HepG2 (cell line): ENCODE results near the gene TBC1D20. TPM values are rescaled to one million over a fixed set of nuclear protein-coding genes. Genes with fewer than 3 reads are reported as not detected.

Experiments
- ATAC-seq: fragments of 200-7000 bp; cut with Tn5 transposase; 3 replicates; pipeline ENCODE4 v1.9.1; 2020; ENCODE audit warnings: mild to moderate bottlenecking, moderate library complexity
- BruUV-seq: library from RNA; stranded (reverse); fragments of 400-500 nt; replicated peaks from 2 replicates; lab custom pipeline; 2021; lab: Mats Ljungman, UMichigan
- CTCF ChIA-PET: fragments of 300-600 bp; formaldehyde crosslinking; extraction: SDS; loops from one replicate; lab custom pipeline; 2021; ENCODE audit warnings: low total read pairs, inconsistent platforms, low intra/inter-chr PET ratio; lab: Yijun Ruan, JAX
- POLR2A ChIA-PET: fragments of 350-600 bp; sonication (Branson Sonifier 250); formaldehyde crosslinking; loops from one replicate; lab custom pipeline; 2020; ENCODE audit warnings: antibody characterized with exemption, inconsistent platforms; lab: Yijun Ruan, JAX
- DNase-seq: peaks from one replicate; pipeline ENCODE4 v3.0.0-alpha.2; 2015; ENCODE audit warnings: low spot score
- FAIRE-seq: peaks from 3 replicates; lab custom pipeline; 2011; peaks lifted over from hg19 to GRCh38; lab: Jason Lieb, UNC
- H2AFZ ChIP-seq: one replicate; pipeline ENCODE4 v1.6.1; 2011; ENCODE audit warnings: low read length, inconsistent platforms
- H3K27ac ChIP-seq: fragments of 300-600 bp; 3 replicates; pipeline ENCODE4 v1.8.0; 2011; ENCODE audit warnings: mixed run types, mild to moderate bottlenecking, mixed read lengths, low read length, inconsistent platforms; ENCODE audit not compliant: insufficient read depth; ENCODE audit errors: extremely low read length
- H3K27me3 ChIP-seq, 2 experiments: fragments of 200-600 bp in 1 of 2; 2 replicates in 1 of 2; 3 replicates in 1 of 2; pipeline versions ENCODE4 v1.6.0 to v1.8.0; 2011; ENCODE audit warnings: low read length in 2 of 2, mild to moderate bottlenecking in 2 of 2, moderate library complexity in 2 of 2, inconsistent platforms in 1 of 2; ENCODE audit not compliant: insufficient read depth in 2 of 2, control insufficient read depth in 1 of 2
- H3K36me3 ChIP-seq, 2 experiments: fragments of 200-600 bp in 1 of 2; replicated peaks in 1 of 2; 2 replicates in 1 of 2; 3 replicates in 1 of 2; pipeline versions ENCODE4 v1.5.1 to v1.8.0; 2011; ENCODE audit warnings: low read length in 2 of 2, inconsistent platforms in 1 of 2; ENCODE audit not compliant: insufficient read depth in 2 of 2, control insufficient read depth in 1 of 2
- H3K4me1 ChIP-seq: 2 replicates; pipeline ENCODE4 v1.5.1; 2012; ENCODE audit warnings: low read length, inconsistent platforms; ENCODE audit not compliant: insufficient read depth
- H3K4me2 ChIP-seq: 2 replicates; pipeline ENCODE4 v1.6.0; 2011; ENCODE audit warnings: low read depth, low read length, inconsistent platforms
- H3K4me3 ChIP-seq, 3 experiments: fragments of 200-600 bp in 1 of 3; sonication (generic), shearing (Covaris generic) in 1 of 3; replicated peaks in 1 of 3; 2 replicates each; pipeline ENCODE4 v1.5.1; 2011 to 2016; ENCODE audit warnings: low read length in 3 of 3, inconsistent platforms in 2 of 3, low read depth in 2 of 3, mild to moderate bottlenecking in 2 of 3, control low read depth in 1 of 3, mixed read lengths in 1 of 3; ENCODE audit not compliant: insufficient read depth in 1 of 3
- H3K79me2 ChIP-seq: one replicate; pipeline ENCODE4 v1.6.1; 2011; ENCODE audit warnings: low read length, inconsistent platforms; ENCODE audit not compliant: insufficient read depth
- H3K9ac ChIP-seq: 2 replicates; pipeline ENCODE4 v1.6.0; 2011; ENCODE audit warnings: mild to moderate bottlenecking, low read depth, low read length, inconsistent platforms; ENCODE audit not compliant: insufficient read depth
- H3K9me3 ChIP-seq: 2 replicates; pipeline ENCODE4 v1.5.1; 2012; ENCODE audit warnings: mild to moderate bottlenecking, low read length
- H4K20me1 ChIP-seq: 2 replicates; pipeline ENCODE4 v1.6.0; 2011; ENCODE audit warnings: inconsistent platforms, mild to moderate bottlenecking, low read length, moderate library complexity; ENCODE audit not compliant: insufficient read depth
- ARID2 ChIP-seq: sonication (generic); formaldehyde crosslinking; IDR thresholded peaks from 2 replicates; pipeline ENCODE4 v1.8.1; 2022; ENCODE audit warnings: mild to moderate bottlenecking, missing genetic modification reagents, borderline replicate concordance
- ARNT2 ChIP-seq: sonication (generic); formaldehyde crosslinking; IDR thresholded peaks from 2 replicates; pipeline ENCODE4 v1.8.0; 2022; ENCODE audit warnings: mild to moderate bottlenecking, low read depth, missing genetic modification reagents, moderate library complexity
- KMT2B ChIP-seq: IDR thresholded peaks from 2 replicates; pipeline ENCODE4 v1.6.1; 2016; ENCODE audit warnings: missing genetic modification reagents, missing compliant biosample characterization
- SAP130 ChIP-seq: IDR thresholded peaks from 2 replicates; pipeline ENCODE4 v1.6.1; 2016; ENCODE audit warnings: low read depth
- SKI ChIP-seq: fragments of 450-650 bp; IDR thresholded peaks from one replicate; pipeline ENCODE4 v1.6.1; 2018; ENCODE audit warnings: mild to moderate bottlenecking; ENCODE audit not compliant: partially characterized antibody
- TARDBP ChIP-seq: sonication (generic); formaldehyde crosslinking; IDR thresholded peaks from 2 replicates; pipeline ENCODE4 v1.8.0; 2022; ENCODE audit warnings: mild to moderate bottlenecking, missing genetic modification reagents
- ZNF263 ChIP-seq: sonication (generic); formaldehyde crosslinking; IDR thresholded peaks from 2 replicates; pipeline ENCODE4 v1.4.0; 2020; ENCODE audit warnings: missing genetic modification reagents
- ZNF362 ChIP-seq: sonication (generic); formaldehyde crosslinking; IDR thresholded peaks from 2 replicates; pipeline ENCODE4 v1.4.0; 2020; ENCODE audit warnings: missing genetic modification reagents, mild to moderate bottlenecking, borderline replicate concordance
- WGBS: methylation state at CpG from one replicate; pipeline ENCODE4 v1.1.6; 2017; ENCODE audit warnings: low lambda C conversion rate; 5-methylcytosine and 5-hydroxymethylcytosine counted together
- in situ Hi-C: cut with HindIII; loops from 2 replicates; pipeline ENCODE4 v1.10.0; 2017; ENCODE audit warnings: low pct_unique_long_range_greater_than_20kb; ENCODE audit not compliant: extremely low pct_ligation_motif_present
- intact Hi-C: fragments of 100-400 bp; cut with micrococcal nuclease; formaldehyde crosslinking; loops from one replicate; pipeline ENCODE4 v1.10.0; 2022; ENCODE audit not compliant: unreplicated experiment
- polyA plus RNA-seq, 8 experiments: library from polyadenylated mRNA; depleted of rRNA in 3 of 8; stranded (reverse) in 7 of 8; unstranded in 1 of 8; fragments of >200 nt; fragmentation: Illumina TruSeq in 4 of 8; extraction: Trizol in 4 of 8; gene quantifications; 2 replicates each; pipeline versions ENCODE4 v1.2.1 to v1.2.3, GENCODE V29; 2011 to 2016; ENCODE audit warnings: low read depth in 4 of 8, missing spikeins in 1 of 8, mixed read lengths in 1 of 8; ENCODE audit not compliant: insufficient read depth in 1 of 8
- total RNA-seq, 5 experiments: library from RNA; depleted of rRNA; stranded (reverse); fragments of >200 nt; fragmentation: Illumina TruSeq; extraction: Trizol; gene quantifications; 2 replicates each; pipeline ENCODE4 v1.2.3, GENCODE V29; 2016; ENCODE audit warnings: low read depth in 1 of 5
- TF ChIP-seq, protein P1 (sequence below): sonication (generic); formaldehyde crosslinking; IDR thresholded peaks from 2 replicates; pipeline ENCODE4 v1.4.0; 2020; ENCODE audit warnings: missing genetic modification reagents
- TF ChIP-seq, protein P2 (sequence below): sonication (generic); formaldehyde crosslinking; IDR thresholded peaks from 2 replicates; pipeline ENCODE4 v1.5.0; 2020; ENCODE audit warnings: missing genetic modification reagents
- TF ChIP-seq, protein P3 (sequence below), 2 experiments: sonication (generic) in 1 of 2; formaldehyde crosslinking in 1 of 2; IDR thresholded peaks; 2 replicates each; pipeline versions ENCODE4 v1.4.0 to v1.6.1; 2016 to 2020; ENCODE audit warnings: borderline replicate concordance in 1 of 2, low read depth in 1 of 2, mild to moderate bottlenecking in 1 of 2, missing genetic modification reagents in 1 of 2
- TF ChIP-seq, protein P4 (sequence below), 2 experiments: sonication (generic) in 1 of 2; formaldehyde crosslinking in 1 of 2; IDR thresholded peaks; 2 replicates each; pipeline versions ENCODE4 v1.4.0 to v1.6.1; 2018 to 2020; ENCODE audit warnings: missing genetic modification reagents in 2 of 2, borderline replicate concordance in 1 of 2, low read depth in 1 of 2, mild to moderate bottlenecking in 1 of 2, missing biosample characterization in 1 of 2

The TBC1D20 gene
- total and polyA plus RNA-seq, 2 of the 13 experiments (the other 11 are each of a cell fraction or from before 2014, with no cell fraction given) = 36.6 to 47.1 TPM

DNA sequence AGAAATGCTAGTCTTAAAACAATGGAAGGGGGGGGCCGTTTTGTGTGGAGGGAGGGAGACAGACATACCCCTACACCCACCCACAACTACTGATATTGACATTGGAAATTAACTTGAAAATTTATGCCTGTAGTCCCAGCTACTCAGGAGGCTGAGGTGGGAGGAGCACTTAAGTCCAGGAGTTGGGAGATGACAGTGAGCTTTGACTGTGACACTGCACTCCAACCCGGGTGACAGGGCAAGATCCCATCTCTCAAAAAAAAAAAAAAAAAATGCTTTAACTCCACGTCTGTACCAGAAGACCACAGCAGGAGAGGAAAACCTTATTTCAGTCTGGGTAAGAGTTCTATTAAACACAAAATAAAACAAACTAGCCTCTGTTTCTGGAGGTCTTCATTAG, 2.2 kb downstream of the TBC1D20 start:
- ChIA-PET CTCF (no interaction called here), POLR2A (interaction anchor here (0.7 to 3.0 kb wide), 12 partner anchors 12 to 113 kb away, joined by 3 to 10 read pairs (median 4); partner anchors contain the start of gene NRSN2)
- in situ Hi-C loops = no loop called here
- BruUV-seq = no TSS peak
- intact Hi-C loops = no loop called here
- H3K9me3 ChIP-seq = no peaks in the 10 kb centered on the region
- peak overlapping the region in 2 of 3 experiments; percentile 81 to 91; a peak in 4 of 6 replicates for H3K4me3 ChIP-seq
- peaks cover 38% of the 10 kb centered on the region for H4K20me1 ChIP-seq
- WGBS = 7% methylated on average over 3 of the region's 3 CpGs
- peaks cover 41% of the 10 kb centered on the region for H3K4me1 ChIP-seq
- peak overlapping the region; percentile 1 for H3K27ac ChIP-seq
- peak overlapping the region; percentile 86 for H3K9ac ChIP-seq
- peak overlapping the region; percentile 92 for H3K4me2 ChIP-seq
- peak; percentile 78 for FAIRE-seq
- no peaks in the 10 kb centered on the region; a peak in 1 of 5 replicates for H3K27me3 ChIP-seq
- no peak for ATAC-seq
- H2AFZ ChIP-seq = no peak overlapping the region
- H3K36me3 ChIP-seq = 0 out of 5 replicates have a peak, but pooled peaks cover 2 to 4% of the 10 kb centered on the region in 2 experiments
- DNase-seq = peak; percentile 56
- H3K79me2 ChIP-seq = peaks cover 62% of the 10 kb centered on the region
- TF ChIP-seq, protein P1, sequence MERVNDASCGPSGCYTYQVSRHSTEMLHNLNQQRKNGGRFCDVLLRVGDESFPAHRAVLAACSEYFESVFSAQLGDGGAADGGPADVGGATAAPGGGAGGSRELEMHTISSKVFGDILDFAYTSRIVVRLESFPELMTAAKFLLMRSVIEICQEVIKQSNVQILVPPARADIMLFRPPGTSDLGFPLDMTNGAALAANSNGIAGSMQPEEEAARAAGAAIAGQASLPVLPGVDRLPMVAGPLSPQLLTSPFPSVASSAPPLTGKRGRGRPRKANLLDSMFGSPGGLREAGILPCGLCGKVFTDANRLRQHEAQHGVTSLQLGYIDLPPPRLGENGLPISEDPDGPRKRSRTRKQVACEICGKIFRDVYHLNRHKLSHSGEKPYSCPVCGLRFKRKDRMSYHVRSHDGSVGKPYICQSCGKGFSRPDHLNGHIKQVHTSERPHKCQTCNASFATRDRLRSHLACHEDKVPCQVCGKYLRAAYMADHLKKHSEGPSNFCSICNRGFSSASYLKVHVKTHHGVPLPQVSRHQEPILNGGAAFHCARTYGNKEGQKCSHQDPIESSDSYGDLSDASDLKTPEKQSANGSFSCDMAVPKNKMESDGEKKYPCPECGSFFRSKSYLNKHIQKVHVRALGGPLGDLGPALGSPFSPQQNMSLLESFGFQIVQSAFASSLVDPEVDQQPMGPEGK (CRISPR knock-in tag) = 0 out of 2 replicates have a peak, but pooled peaks have one; percentile 7
- TF ChIP-seq KMT2B (CRISPR knock-in tag) (no peak), ZNF362 (peak; percentile 55; the same call in 1 of the 2 replicates), TARDBP (0 out of 2 replicates have a peak, but pooled peaks have one; percentile 40), SKI (no peak), ARID2 (CRISPR knock-in tag) (0 out of 2 replicates have a peak, but pooled peaks have one; percentile 16), ARNT2 (CRISPR knock-in tag) (0 out of 2 replicates have a peak, but pooled peaks have one; percentile 42), SAP130 (peak; percentile 29), ZNF263 (CRISPR knock-in tag) (peak; percentile 79)
- TF ChIP-seq, protein P2, sequence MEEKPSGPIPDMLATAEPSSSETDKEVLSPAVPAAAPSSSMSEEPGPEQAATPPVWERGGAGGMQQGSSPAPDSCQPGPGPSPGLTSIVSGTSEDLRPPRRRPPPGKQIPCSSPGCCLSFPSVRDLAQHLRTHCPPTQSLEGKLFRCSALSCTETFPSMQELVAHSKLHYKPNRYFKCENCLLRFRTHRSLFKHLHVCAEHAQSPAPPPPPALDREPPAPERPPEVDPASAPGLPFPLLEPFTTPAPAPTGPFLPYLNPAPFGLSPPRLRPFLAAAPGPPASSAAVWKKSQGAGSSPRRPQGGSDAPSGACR (CRISPR knock-in tag) = 0 out of 2 replicates have a peak, but pooled peaks have one; percentile 56
- TF ChIP-seq, protein P3, sequence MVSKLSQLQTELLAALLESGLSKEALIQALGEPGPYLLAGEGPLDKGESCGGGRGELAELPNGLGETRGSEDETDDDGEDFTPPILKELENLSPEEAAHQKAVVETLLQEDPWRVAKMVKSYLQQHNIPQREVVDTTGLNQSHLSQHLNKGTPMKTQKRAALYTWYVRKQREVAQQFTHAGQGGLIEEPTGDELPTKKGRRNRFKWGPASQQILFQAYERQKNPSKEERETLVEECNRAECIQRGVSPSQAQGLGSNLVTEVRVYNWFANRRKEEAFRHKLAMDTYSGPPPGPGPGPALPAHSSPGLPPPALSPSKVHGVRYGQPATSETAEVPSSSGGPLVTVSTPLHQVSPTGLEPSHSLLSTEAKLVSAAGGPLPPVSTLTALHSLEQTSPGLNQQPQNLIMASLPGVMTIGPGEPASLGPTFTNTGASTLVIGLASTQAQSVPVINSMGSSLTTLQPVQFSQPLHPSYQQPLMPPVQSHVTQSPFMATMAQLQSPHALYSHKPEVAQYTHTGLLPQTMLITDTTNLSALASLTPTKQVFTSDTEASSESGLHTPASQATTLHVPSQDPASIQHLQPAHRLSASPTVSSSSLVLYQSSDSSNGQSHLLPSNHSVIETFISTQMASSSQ (IDR thresholded peaks at IDR 0.05; ENCODE audit: low read depth) = no peak
- TF ChIP-seq, protein P3 (CRISPR knock-in tag; IDR thresholded peaks at IDR 0.05; ENCODE audit: borderline replicate concordance) = no peak
- TF ChIP-seq, protein P4, sequence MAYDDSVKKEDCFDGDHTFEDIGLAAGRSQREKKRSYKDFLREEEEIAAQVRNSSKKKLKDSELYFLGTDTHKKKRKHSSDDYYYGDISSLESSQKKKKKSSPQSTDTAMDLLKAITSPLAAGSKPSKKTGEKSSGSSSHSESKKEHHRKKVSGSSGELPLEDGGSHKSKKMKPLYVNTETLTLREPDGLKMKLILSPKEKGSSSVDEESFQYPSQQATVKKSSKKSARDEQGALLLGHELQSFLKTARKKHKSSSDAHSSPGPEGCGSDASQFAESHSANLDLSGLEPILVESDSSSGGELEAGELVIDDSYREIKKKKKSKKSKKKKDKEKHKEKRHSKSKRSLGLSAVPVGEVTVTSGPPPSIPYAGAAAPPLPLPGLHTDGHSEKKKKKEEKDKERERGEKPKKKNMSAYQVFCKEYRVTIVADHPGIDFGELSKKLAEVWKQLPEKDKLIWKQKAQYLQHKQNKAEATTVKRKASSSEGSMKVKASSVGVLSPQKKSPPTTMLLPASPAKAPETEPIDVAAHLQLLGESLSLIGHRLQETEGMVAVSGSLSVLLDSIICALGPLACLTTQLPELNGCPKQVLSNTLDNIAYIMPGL (CRISPR knock-in tag; IDR thresholded peaks at IDR 0.05; ENCODE audit: borderline replicate concordance in 1 of 2, low read depth in 1 of 2) = no peak
